ENCODE data around the gene ERCC5. TPM values are rescaled to one million over a fixed set of nuclear protein-coding genes. Genes with fewer than 3 reads are reported as not detected.

Gene ERCC5
- total and polyA plus RNA-seq, 2 of the 8 experiments (the other 6 are each of a cell fraction or from before 2014, with no cell fraction given) = 3.8 to 24.4 TPM

DNA sequence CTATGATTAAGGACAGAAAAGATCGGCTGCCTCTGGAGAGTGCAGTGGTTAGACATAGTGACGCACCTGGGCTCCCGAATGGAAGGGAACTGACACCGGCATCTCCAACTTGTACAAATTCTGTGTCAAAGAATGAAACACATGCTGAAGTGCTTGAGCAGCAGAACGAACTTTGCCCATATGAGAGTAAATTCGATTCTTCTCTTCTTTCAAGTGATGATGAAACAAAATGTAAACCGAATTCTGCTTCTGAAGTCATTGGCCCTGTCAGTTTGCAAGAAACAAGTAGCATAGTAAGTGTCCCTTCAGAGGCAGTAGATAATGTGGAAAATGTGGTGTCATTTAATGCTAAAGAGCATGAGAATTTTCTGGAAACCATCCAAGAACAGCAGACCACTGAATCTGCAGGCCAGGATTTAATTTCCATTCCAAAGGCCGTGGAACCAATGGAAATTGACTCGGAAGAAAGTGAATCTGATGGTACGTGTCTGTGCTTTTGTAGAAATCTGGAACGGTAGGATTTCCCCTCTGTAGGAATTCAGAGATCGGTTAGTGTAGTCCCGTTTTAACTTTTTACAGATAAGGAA, 16.9 kb downstream of the ERCC5 start:
- DNase-seq (ENCODE audit: low read depth in 1 of 2, low spot score in 2 of 2) (no peak), FAIRE-seq (no peak)
- Histone ChIP-seq H2BK15ac (ENCODE audit: low read length) (no peak overlapping the region), H2BK20ac (ENCODE audit: low read length) (no peak overlapping the region), H3K79me2 (ENCODE audit: control insufficient read depth in 1 of 2, insufficient read depth in 2 of 2, low read length in 2 of 2) (no peaks in the 10 kb centered on the region), H4K91ac (replicated peaks; ENCODE audit: insufficient read length, low read length) (no peak overlapping the region), H2AK5ac (ENCODE audit: low read depth, low read length) (no peak overlapping the region), H3K18ac (ENCODE audit: extremely low read depth, low read length) (no peak overlapping the region), H3K36me3 (ENCODE audit: control insufficient read depth in 2 of 4, insufficient read depth in 4 of 4, low read length in 3 of 4) (peaks cover 7 to 35% (median 20%) of the 10 kb centered on the region in 4 experiments), H2AFZ (ENCODE audit: low read length) (no peak overlapping the region), H3K4me1 (replicated peaks in 1 of 4; ENCODE audit: control insufficient read depth in 3 of 4, insufficient read depth in 4 of 4, low read length in 3 of 4) (no peaks in the 10 kb centered on the region), H2BK5ac (ENCODE audit: low read depth, low read length) (no peak overlapping the region), H3K56ac (replicated peaks; ENCODE audit: insufficient read length, low read depth, low read length) (no peak overlapping the region), H3K9ac (replicated peaks in 1 of 4; ENCODE audit: extremely low read depth in 1 of 4, low read depth in 3 of 4, low read length in 3 of 4) (no peak overlapping the region), H3K27ac (ENCODE audit: low read depth, low read length) (no peak overlapping the region), H3K27me3 (replicated peaks in 1 of 4; ENCODE audit: control insufficient read depth in 3 of 4, extremely low read depth in 1 of 4, insufficient read depth in 3 of 4, low read length in 3 of 4) (no peaks in the 10 kb centered on the region), H3K4ac (replicated peaks; ENCODE audit: insufficient read length, low read depth, low read length) (no peak overlapping the region), H3K14ac (ENCODE audit: insufficient read length) (no peak overlapping the region), H2BK120ac (replicated peaks; ENCODE audit: low read depth, low read length) (no peak overlapping the region), H3K23me2 (ENCODE audit: low read depth, low read length) (no peaks in the 10 kb centered on the region), H3K4me2 (ENCODE audit: insufficient read depth in 1 of 2, low read depth in 2 of 2, low read length in 2 of 2) (no peak overlapping the region), H2BK12ac (ENCODE audit: low read depth, low read length) (no peak overlapping the region), H4K20me1 (replicated peaks in 1 of 2; ENCODE audit: control insufficient read depth in 1 of 2, insufficient read depth in 2 of 2, low read length in 2 of 2) (no peaks in the 10 kb centered on the region), H3K9me3 (ENCODE audit: insufficient read depth in 2 of 2, low read depth in 1 of 2, low read length in 1 of 2) (no peaks in the 10 kb centered on the region), H3K4me3 (ENCODE audit: extremely low read depth in 1 of 4, insufficient read depth in 2 of 4, low read depth in 3 of 4, low read length in 4 of 4) (no peak overlapping the region), H3K23ac (ENCODE audit: insufficient read length) (no peak overlapping the region), H3K79me1 (ENCODE audit: low read depth, low read length) (no peaks in the 10 kb centered on the region), H4K8ac (ENCODE audit: extremely low read depth, insufficient read depth, low read length) (no peak overlapping the region), H4K5ac (ENCODE audit: insufficient read length, low read depth, low read length) (no peak overlapping the region)
- POLR2A ChIA-PET (ENCODE audit: partially characterized antibody) = no interaction called here
- WGBS, 2 experiments (ENCODE audit: extremely low coverage in 1 of 2, insufficient coverage in 1 of 2, insufficient read length in 1 of 2, insufficient replicate concordance in 2 of 2, low coverage in 1 of 2, low lambda C conversion rate in 2 of 2, missing lambda C conversion rate in 1 of 2) = 93% methylated on average over 13 of the region's 13 CpGs; no CpG with 5 or more reads in 1 of the 2 experiments
- CTCF ChIA-PET (ENCODE audit: partially characterized antibody) = interaction anchor here (1.6 kb wide), 1 partner anchor 8 kb away, joined by 8 read pairs; no protein-coding TSS in a partner anchor
- TF ChIP-seq BRCA1 (IDR thresholded peaks at IDR 0.05; ENCODE audit: low read depth, low read length) (no peak), YY1 (IDR thresholded peaks at IDR 0.05; ENCODE audit: low read depth, low read length) (no peak), CREB1 (IDR thresholded peaks at IDR 0.05) (no peak), POLR2A (IDR thresholded peaks at IDR 0.05; ENCODE audit: control extremely low read depth in 1 of 2, low read depth in 2 of 2, low read length in 2 of 2) (no peak), TAF7 (optimal IDR thresholded peaks at IDR 0.05; ENCODE audit: borderline replicate concordance, low read depth, low read length) (no peak), RAD21 (IDR thresholded peaks at IDR 0.05 in 1 of 2, conservative IDR thresholded peaks at IDR 0.05 in 1 of 2; ENCODE audit: low read depth in 2 of 2, low read length in 2 of 2) (no peak), KDM5A (IDR thresholded peaks at IDR 0.05; ENCODE audit: low read length) (no peak), EZH2 (IDR thresholded peaks at IDR 0.05; ENCODE audit: low read depth, low read length, severe bottlenecking) (no peak), TCF12 (IDR thresholded peaks at IDR 0.05; ENCODE audit: low read depth, low read length) (no peak), CHD2 (IDR thresholded peaks at IDR 0.05; ENCODE audit: low read length) (no peak), GTF2F1 (IDR thresholded peaks at IDR 0.05; ENCODE audit: borderline replicate concordance, low read depth, low read length) (no peak), ASH2L (IDR thresholded peaks at IDR 0.05; ENCODE audit: low read length) (no peak), JUN (IDR thresholded peaks at IDR 0.05; ENCODE audit: low read depth, low read length) (no peak), SRF (IDR thresholded peaks at IDR 0.05; ENCODE audit: low read depth, low read length) (no peak)
- TF ChIP-seq, protein P1, sequence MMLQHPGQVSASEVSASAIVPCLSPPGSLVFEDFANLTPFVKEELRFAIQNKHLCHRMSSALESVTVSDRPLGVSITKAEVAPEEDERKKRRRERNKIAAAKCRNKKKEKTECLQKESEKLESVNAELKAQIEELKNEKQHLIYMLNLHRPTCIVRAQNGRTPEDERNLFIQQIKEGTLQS (IDR thresholded peaks at IDR 0.05; ENCODE audit: insufficient read depth, low read depth, low read length) = no peak
